Measurements from ENCODE around the gene LRP1B.
"Not testable (repeated sequence)": the region's sequence is repeated elsewhere in the genome, so short reads cannot be mapped to it uniquely, and the experiment has no call there.

Gene LRP1B

GRCh38 chr2:140650134-140650533, 1480.7 kb downstream of the LRP1B start:
- not testable (repeated sequence) for DNase-seq

DNA sequence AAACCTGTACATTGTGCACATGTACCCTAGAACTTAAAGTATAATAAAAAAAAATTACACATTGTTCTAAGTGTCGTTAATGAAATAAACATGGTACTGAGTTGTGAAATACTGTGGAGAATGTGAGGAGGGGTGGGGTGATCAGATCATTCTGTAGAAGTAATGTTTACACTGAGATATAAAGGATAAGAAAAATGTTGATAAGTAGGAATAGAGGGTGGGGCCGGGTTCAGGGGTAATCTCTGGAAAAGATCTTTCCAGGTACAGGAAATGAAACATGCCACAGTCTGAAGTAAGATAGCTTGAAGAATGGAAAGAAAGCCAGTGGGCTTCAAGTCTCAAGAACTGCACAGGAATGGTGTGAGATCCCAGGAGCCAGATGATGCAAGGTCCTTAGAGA, 1482.4 kb downstream of the LRP1B start:
- DNase-seq = no peak

DNA sequence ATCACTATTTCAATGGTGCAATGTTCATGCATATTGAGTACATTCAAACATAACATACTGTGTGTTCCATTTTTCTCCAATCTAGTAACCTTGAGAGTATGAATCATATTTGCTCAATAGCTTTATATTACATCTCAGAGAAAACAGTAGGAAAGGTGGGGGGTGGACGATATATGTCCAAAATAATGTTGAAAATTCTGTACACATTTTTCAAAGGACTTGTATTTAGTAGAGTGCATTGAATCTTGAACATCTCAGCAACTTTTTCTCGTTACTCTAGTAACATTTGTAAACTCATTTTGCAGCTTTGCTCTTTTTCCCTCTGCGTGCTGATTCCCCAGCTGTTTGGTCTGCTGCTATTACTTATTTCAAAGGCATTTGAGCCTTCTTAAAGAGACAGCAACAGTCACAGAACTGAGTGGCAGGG, 1487.0 kb downstream of the LRP1B start:
- no peak for DNase-seq

GRCh38 chr2:140641163-140641562, 1489.7 kb downstream of the LRP1B start:
- no peak for DNase-seq

DNA sequence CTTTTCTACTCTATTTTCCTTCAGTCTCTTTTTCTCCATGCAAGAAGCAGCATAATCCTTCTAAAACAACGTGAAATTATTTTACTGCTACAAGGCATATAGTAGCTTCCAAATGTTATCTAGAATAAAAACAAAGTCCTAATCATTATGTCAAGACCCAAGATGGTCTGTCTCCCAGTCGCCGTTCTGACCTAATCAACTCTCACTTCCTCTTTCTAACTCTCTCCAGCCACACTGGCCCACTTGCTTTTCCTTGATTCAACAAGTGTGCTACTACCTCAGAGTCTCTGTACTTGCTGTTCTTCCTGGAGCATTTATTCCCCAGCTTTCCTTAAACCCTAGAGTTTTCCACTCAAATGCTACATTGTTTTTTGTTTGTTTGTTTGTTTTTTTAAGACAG, 1491.2 kb downstream of the LRP1B start:
- DNase-seq = no peak

DNA sequence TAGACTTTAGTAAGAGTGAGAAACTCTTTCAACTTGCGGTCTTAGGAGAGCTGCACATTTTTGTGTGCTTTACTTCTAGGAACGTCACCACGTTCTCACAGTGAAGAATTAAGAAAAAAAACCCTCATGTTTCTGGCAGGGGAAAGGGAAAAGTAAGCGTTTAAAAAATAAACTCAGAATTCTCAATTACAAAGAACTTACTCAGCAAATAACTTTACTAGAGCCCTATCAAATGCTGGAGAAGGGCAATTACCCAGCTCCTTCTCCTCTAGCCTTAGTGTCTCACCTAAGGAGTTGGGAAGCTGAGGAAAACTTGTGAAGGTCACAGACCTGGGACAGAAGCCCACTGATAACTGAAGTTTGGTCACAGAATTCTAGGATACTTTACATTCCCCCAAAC, 1500.3 kb downstream of the LRP1B start:
- no peak for DNase-seq

- DNase-seq = no peak
Observed at GRCh38 chr2:140627885-140628284, 1502.9 kb downstream of the LRP1B start.

GRCh38 chr2:140627136-140627535, 1503.7 kb downstream of the LRP1B start:
- DNase-seq = no peak

DNA sequence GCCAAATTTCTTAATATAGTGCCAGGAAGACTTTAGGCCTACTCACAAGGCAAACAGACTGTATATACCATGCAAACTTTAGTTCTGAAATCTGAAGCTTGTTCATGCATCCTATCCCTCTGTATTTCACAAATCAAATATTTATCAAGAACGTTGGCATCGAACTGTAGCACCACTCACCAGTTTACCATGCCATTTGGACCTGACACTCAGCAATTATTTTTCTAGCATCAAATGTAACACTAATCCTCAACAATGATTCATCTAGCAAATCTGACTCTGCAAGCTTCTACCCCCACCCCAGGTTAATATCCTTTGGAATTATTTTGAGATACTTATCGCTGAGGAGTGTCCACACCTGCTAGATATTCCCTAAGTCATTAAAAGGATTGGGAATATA, 1506.6 kb downstream of the LRP1B start:
- DNase-seq = no peak

GRCh38 chr2:140621583-140622362, 1509.0 kb downstream of the LRP1B start:
- peak; percentile 55 for DNase-seq

- DNase-seq = no peak
Observed at GRCh38 chr2:140604788-140605187, 1526.0 kb downstream of the LRP1B start.

DNA sequence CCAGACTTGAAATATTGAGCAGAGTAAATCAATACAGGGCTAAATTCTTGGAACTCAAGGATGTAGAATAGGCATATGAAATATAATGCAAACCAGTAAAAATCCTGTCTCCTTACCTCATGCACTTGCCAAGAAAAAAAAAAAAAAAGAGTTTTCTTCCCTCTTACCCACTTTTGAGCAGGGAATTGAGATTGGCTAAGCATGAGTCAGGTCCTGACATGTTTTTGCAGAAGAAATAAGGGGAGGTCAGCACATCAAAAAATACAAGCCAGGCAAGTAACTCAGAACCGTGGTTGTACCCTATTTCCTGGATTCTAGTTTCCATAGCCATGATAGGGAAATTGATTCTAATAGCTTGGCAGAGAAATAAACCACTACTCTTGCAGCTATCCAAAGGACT, 1526.7 kb downstream of the LRP1B start:
- no peak for DNase-seq

DNA sequence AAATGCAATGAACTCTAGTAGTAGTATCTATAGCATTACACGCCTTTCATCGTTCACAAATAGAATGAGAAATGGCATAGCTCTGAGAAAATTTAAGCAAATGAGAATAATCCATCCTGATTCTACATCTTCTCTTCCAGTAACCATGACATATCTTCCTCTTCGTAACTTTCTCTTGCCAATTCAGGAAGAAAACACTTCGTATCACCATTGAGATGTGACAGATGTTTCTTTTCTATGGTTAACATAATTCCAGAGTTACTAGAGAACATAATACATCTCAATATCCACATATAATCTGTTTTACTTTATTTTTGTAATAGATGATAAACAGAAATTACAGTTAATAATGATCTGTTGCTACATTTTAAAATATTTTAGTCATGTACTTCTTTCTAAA, 1527.4 kb downstream of the LRP1B start:
- no peak for DNase-seq

- no peak for DNase-seq
Observed at GRCh38 chr2:140601801-140602200, 1529.0 kb downstream of the LRP1B start.

GRCh38 chr2:140601342-140601741, 1529.5 kb downstream of the LRP1B start:
- DNase-seq = no peak

DNA sequence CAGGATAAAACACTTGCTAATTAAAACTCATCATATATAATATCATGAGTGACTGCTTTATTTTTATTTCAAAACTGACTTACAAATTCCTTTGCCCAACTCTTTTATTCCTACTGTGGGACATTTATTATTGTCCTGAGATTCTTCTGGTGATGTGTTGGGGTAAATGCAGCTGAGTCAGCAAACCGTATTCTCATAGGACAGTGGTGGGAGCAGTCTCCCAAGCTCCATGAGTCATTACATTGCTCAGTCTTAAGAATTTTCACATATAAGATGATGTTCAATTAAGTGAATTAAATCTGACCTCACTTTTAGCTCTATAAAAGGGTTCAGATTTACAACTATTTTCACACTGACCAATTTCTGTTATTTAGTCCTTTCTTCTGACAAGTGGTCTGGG, 1530.7 kb downstream of the LRP1B start:
- peak; percentile 26 for DNase-seq

- DNase-seq = no peak
Observed at GRCh38 chr2:140597836-140598235, 1533.0 kb downstream of the LRP1B start.

DNA sequence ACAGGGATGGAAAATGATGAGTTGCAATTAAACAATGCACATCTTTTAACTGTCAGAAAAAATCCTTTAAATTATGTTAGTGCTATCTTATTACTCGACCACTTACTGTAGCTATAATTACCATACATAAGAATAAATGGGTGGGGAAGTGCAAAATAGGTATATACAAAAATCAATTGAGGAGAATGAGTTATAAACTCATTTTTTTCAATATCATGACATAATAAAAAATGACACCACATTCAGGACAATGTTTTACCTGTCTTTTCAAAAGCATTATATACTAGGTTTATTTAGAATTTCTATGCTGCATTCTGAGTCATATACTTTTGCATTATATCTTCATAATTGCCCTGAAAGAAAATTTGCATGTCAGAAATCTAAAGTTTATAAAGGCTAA, 1533.6 kb downstream of the LRP1B start:
- DNase-seq = no peak

DNA sequence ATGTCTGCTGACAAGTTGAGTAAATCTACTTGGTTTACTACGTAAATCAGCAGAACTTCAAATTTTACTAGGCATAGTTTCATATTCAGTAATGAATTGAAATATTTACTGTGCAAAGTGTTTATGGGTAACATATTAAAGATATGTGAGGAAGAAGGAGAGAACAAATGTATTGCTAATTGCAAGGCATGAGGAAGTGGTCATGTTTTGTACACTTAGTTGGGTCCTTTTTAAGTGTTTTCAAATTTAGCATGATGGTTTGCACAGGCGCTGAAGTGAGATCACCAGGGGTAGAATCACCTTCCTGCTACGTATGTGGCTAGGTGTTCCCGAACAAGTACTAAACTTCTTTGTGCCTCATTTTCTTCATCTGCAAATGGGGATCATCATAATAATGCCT, 1534.4 kb downstream of the LRP1B start:
- DNase-seq = no peak

- DNase-seq = no peak
Observed at GRCh38 chr2:140595107-140595506, 1535.7 kb downstream of the LRP1B start.

DNA sequence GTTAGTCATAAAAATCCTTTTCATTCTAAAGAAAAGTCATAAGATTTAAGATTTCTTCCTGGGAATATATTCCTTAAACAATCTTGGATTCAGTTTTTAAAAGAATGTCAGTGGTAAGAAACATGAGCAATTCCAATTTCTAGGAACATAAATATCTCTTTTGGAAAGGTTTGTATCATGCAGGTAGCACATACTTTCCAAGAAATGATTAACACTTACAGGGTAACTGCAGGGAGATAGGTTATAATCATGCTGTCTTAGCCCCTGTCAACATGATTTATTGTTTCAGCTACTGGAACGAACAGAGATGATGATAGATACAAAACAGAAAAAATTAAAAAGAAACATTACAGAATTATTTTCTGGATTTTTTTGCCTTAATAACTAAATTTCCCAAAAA, 1537.7 kb downstream of the LRP1B start:
- no peak for DNase-seq

DNA sequence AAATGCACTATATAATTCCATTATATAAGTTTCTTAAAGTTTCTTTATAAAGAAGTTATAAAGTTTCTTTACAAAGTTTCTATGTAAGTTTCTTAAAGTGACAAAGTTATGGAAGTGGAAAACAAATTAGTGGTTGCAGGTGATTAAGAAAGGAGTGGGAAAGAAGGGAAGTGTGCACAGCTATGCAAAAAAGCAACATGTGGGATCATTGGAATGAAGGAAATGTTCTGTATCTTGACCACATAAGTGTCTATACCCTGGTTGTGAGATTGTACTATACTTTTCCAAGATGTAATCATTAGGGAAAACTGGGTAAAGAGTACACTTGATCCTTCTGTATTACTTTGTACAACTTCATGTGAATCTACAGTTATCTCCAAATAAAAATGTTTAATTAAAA, 1541.1 kb downstream of the LRP1B start:
- no peak for DNase-seq

DNA sequence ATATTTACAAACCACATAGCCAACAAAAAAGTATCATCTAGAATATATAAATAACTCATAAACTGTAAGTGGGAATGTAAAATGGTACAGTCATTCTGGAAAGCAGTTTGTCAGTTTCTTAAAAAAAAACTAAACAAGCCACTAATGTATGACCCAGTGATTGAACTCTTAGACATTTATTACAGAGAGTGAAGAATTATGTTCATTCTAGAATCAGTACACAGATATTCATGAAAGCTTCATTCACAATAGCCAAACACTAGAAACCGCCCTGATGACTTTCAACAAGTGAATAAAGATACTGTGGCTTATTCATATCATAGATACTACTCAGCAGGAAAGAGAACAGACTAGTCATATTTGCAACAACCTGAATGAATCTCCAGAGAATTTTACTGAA, 1541.5 kb downstream of the LRP1B start:
- DNase-seq = no peak

DNA sequence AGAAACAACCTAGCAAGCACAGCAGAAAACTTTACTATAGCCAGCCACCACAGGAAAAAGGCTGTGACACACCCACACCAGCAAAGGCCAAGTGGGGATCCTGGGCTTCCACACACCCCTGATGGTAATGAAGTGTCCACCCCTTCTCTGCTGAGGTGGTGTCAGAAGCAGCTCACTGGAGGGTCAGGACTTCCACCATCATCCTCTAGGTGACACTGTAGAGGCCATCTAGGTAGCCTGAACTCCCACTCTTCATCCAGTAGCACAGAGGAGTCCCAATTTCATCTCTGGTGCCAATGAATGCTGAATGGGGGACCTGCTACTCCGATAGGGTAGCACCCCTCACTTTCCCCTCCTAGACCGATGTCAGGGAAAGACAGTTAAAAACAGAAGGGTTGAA, 1544.4 kb downstream of the LRP1B start:
- no peak for DNase-seq

DNA sequence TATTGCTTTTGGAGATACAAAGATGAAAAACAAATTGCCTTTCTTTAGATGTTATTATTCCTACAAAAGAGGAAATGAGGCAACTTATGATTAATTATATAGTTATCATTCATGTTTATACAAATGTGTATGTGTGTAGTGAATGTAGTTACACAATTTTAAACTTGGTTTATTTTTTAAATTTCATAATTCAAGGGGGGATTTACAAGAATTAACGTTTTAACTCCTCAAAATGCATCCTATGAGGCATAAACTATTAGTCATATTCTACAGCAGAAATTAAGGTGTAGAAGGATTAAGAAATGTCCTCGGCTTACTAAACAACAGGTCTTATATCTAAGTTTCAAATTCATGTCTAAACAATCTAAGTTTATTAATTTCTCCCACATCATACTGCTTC, 1545.8 kb downstream of the LRP1B start:
- no peak for DNase-seq

Data from eye (tissue), 1 donor.